C1 segment of cervical spinal cord (tissue), 14 donors: ENCODE data around the gene ZNF81.
A peak's percentile ranks its signal among the peaks of the same experiment; 100 is the strongest.
"Not testable (repeated sequence)": the region's sequence is repeated elsewhere in the genome, so short reads cannot be mapped to it uniquely, and the experiment has no call there.

Source experiments
- DNase-seq, 14 donors: peaks; one replicate each; lab custom pipeline; 2025; lab: John Stamatoyannopoulos, UW

Gene ZNF81

GRCh38 chrX:47836164-47837072 lies at the start of gene ZNF81:
TSS of gene ZNF81 (plus strand) at chrX:47836902. CDS start at chrX:47846268, 9,366 bp downstream.
- peak; percentile 53 to 94 (median 86) for DNase-seq

GRCh38 chrX:47796433-47796906 lies 40.2 kb upstream of the ZNF81 start:
- no peak for DNase-seq

GRCh38 chrX:47797084-47797483 lies 39.6 kb upstream of the ZNF81 start:
- DNase-seq, result no peak

- DNase-seq, result no peak
These were observed 37.8 kb upstream of the ZNF81 start for GRCh38 chrX:47798861-47799260.

GRCh38 chrX:47802589-47802988 lies 34.1 kb upstream of the ZNF81 start:
- DNase-seq, result peak in 1 of 14 donors; percentile 50

GRCh38 chrX:47803103-47803502 lies 33.6 kb upstream of the ZNF81 start:
- DNase-seq, result peak in 2 of 14 donors; percentile 3 to 59

GRCh38 chrX:47804315-47804714 lies 32.4 kb upstream of the ZNF81 start:
- no peak for DNase-seq

- not testable (repeated sequence) for DNase-seq
These were observed 30.9 kb upstream of the ZNF81 start for GRCh38 chrX:47805844-47806243.

GRCh38 chrX:47806415-47807271 lies 30.1 kb upstream of the ZNF81 start:
- not testable (repeated sequence) for DNase-seq

GRCh38 chrX:47807272-47807538 lies 29.5 kb upstream of the ZNF81 start:
- not testable (repeated sequence) for DNase-seq

GRCh38 chrX:47807548-47807947 lies 29.2 kb upstream of the ZNF81 start:
- DNase-seq, result no peak

GRCh38 chrX:47808904-47809788 lies 27.6 kb upstream of the ZNF81 start:
- DNase-seq, result no peak

- no peak for DNase-seq
These were observed 21.9 kb upstream of the ZNF81 start for GRCh38 chrX:47814851-47815250.

- no peak for DNase-seq
These were observed 20.5 kb upstream of the ZNF81 start for GRCh38 chrX:47815901-47816845.

GRCh38 chrX:47817421-47817820 lies 19.3 kb upstream of the ZNF81 start:
- DNase-seq, result no peak

- no peak for DNase-seq
These were observed 18.8 kb upstream of the ZNF81 start for GRCh38 chrX:47817897-47818296.

GRCh38 chrX:47828984-47829383 lies 7.7 kb upstream of the ZNF81 start:
- no peak for DNase-seq

GRCh38 chrX:47831788-47832187 lies 4.9 kb upstream of the ZNF81 start:
- DNase-seq, result peak in 4 of 14 donors; percentile 0 to 5 (median 2)

- DNase-seq, result no peak
These were observed 1.7 kb downstream of the ZNF81 start for GRCh38 chrX:47838361-47838760.

GRCh38 chrX:47840111-47840510 lies 3.4 kb downstream of the ZNF81 start:
- no peak for DNase-seq
